ENCODE measurements around the gene LOC101059915. TPM values are rescaled to one million over a fixed set of nuclear protein-coding genes. Genes with fewer than 3 reads are reported as not detected.
"Not testable (repeated sequence)": the region's sequence is repeated elsewhere in the genome, so short reads cannot be mapped to it uniquely, and the experiment has no call there.

Gene LOC101059915

DNA sequence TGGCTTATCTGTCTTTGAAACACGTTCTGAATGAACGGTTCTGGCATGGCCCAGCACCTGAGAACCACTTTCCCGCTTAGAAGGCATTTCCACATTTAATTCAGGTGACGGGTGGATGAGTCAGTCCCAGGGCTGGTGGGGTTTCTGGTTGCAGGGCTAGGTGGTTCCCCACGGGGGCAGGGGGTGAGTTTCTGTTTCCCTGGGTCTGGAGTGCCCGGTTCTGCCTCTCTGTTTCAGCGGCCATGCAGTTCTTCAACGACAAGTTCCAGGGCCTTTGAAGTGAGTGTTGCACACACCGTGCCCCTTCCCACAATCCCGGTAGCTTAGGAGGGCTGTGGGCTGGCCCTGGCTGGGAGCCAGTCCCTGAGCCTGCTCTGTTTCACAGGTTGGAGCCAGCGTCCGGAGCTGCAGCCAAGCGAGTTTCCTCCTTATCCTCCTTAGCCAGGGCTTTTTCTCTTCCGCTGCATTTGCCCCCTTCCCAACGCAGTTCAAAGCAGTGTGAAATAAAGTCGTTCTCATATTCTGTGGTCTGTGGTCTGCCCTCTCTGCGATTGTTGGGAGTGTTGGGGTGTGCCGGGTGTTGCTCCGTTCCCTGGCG, 53.0 kb downstream of the LOC101059915 start:
- H3K4me1 Mint-ChIP-seq (ENCODE audit: low read depth); H3K9me3 Mint-ChIP-seq (ENCODE audit: low read depth); H3K4me3 Mint-ChIP-seq (ENCODE audit: unreplicated experiment); DNase-seq (ENCODE audit: low spot score); H3K27me3 Mint-ChIP-seq (ENCODE audit: low read depth); H3K27ac Mint-ChIP-seq (ENCODE audit: unreplicated experiment); H3K36me3 Mint-ChIP-seq (ENCODE audit: low read depth): not testable (repeated sequence)

Other genes starting within 250 kb of the LOC101059915 start
- gene OGT, start 134.4 kb upstream of the LOC101059915 start, total RNA-seq, result 108 to 138 TPM (median 138 TPM) in 3 replicates
- 3.1 to 4.2 TPM (median 3.2 TPM) in 3 replicates for gene GCNA, start 89.1 kb upstream of the LOC101059915 start, total RNA-seq
- not detected in 3 replicates for gene CXCR3, start 49.0 kb upstream of the LOC101059915 start, total RNA-seq
- not detected in 3 replicates for gene CXorf49, start 50.7 kb downstream of the LOC101059915 start, total RNA-seq
- not detected in 3 replicates for gene CXorf49B, start 95.8 kb downstream of the LOC101059915 start, total RNA-seq
- gene NHSL2, start 243.3 kb downstream of the LOC101059915 start, total RNA-seq, result 2.1 to 2.2 TPM (median 2.1 TPM) in 3 replicates